Daoy (cell line): Measurements from ENCODE around the gene CCDC92B. TPM values are rescaled to one million over a fixed set of nuclear protein-coding genes. Genes with fewer than 3 reads are reported as not detected.
A peak's percentile ranks its signal among the peaks of the same experiment; 100 is the strongest.
"Not testable (repeated sequence)": the region's sequence is repeated elsewhere in the genome, so short reads cannot be mapped to it uniquely, and the experiment has no call there.

Experiments
- DNase-seq: peaks from one replicate; pipeline ENCODE4 v3.0.0-alpha.2; 2015; ENCODE audit warnings: low read depth
- total RNA-seq: library from RNA; depleted of rRNA; stranded (reverse); fragments of >200 nt; shearing (Covaris generic); gene quantifications from 2 replicates; pipeline ENCODE4 v1.2.3, GENCODE V29; 2014

Gene CCDC92B
- total RNA-seq, 1 experiment from 2014 or later: not detected

GRCh38 chr17:2703606-2704005 lies 45.8 kb downstream of the CCDC92B start:
- no peak for DNase-seq

GRCh38 chr17:2703181-2703580 lies 46.3 kb downstream of the CCDC92B start:
- DNase-seq: no peak

GRCh38 chr17:2701996-2702741 lies 47.3 kb downstream of the CCDC92B start:
- DNase-seq: peak; percentile 4

- peak; percentile 3 for DNase-seq
These were observed 48.1 kb downstream of the CCDC92B start for GRCh38 chr17:2701161-2701995.

GRCh38 chr17:2700491-2701141 lies 48.8 kb downstream of the CCDC92B start:
- DNase-seq: no peak

- no peak for DNase-seq
These were observed 49.4 kb downstream of the CCDC92B start for GRCh38 chr17:2700030-2700490.

GRCh38 chr17:2699216-2699805 lies 50.1 kb downstream of the CCDC92B start:
- not testable (repeated sequence) for DNase-seq

GRCh38 chr17:2697611-2698162 lies 51.8 kb downstream of the CCDC92B start:
- no peak for DNase-seq

GRCh38 chr17:2695961-2696760 lies 53.3 kb downstream of the CCDC92B start:
- no peak for DNase-seq

- DNase-seq: peak; percentile 3
These were observed 54.0 kb downstream of the CCDC92B start for GRCh38 chr17:2695243-2695960.

- no peak for DNase-seq
These were observed 54.8 kb downstream of the CCDC92B start for GRCh38 chr17:2694381-2695242.

GRCh38 chr17:2693561-2694380 lies 55.7 kb downstream of the CCDC92B start:
- peak; percentile 3 for DNase-seq

GRCh38 chr17:2692781-2693135 lies 56.7 kb downstream of the CCDC92B start:
- DNase-seq: no peak

GRCh38 chr17:2691965-2692780 lies 57.3 kb downstream of the CCDC92B start:
- DNase-seq: no peak

- peak; percentile 4 for DNase-seq
These were observed 58.2 kb downstream of the CCDC92B start for GRCh38 chr17:2691069-2691871.
